NCI-H2227 treated with DMSO at 0.1 percent for 48 hours (cell line): ENCODE measurements around the gene OTUD6A.

ENCODE experiments used
- DNase-seq: peaks from one replicate; lab custom pipeline; 2025; lab: John Stamatoyannopoulos, UW

Gene OTUD6A

GRCh38 chrX:70062076-70062475, at the start of gene OTUD6A:
Gene OTUD6A, plus strand, starts transcription at chrX:70062457. Its CDS starts 68 bp downstream, at chrX:70062525.
- no peak for DNase-seq

- no peak for DNase-seq
Observed at GRCh38 chrX:70012756-70013155, 49.5 kb upstream of the OTUD6A start.

DNA sequence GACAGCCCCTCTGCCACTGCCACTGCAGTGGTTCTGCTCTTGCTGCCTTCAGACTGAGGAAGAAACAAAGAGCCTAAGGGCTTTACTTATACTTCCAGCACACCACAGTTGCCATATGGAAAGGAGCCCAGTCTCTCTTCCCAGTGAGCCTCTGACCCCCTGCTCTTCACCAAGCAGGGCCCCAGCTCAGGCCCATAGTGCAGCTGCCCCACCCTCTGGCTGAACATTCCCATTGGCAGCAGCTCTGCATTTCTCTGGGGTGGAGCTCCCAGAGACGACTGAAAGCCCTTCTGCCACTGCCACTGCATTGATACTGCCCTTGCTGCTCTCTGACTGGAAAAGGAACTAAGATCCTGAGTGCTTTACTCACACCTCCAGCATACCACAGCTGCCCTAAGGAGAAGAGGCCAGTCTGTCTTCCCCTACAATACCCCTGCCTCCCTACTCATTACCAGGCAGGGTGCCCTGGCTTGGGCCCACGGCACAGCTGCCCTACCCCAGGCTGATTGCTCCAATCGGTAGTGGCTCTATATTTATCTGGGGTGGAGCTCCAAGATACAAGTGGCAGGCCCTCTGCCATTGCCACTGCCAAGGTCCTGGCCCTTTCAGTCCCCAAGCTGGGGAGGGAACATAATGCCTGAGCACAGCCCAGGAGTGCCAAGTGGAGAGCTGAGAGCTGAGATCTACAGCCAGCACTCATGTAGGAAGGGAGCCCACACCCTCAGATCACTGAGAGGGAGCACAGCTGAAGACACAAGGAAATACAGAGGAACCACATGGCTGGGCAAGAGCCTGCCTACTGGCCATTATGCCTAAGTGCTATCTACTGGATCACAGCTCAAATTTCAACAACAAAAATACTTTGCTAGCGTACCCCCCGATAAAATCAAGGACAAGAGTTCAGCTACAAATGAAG, 48.5 kb upstream of the OTUD6A start:
- no peak for DNase-seq

DNA sequence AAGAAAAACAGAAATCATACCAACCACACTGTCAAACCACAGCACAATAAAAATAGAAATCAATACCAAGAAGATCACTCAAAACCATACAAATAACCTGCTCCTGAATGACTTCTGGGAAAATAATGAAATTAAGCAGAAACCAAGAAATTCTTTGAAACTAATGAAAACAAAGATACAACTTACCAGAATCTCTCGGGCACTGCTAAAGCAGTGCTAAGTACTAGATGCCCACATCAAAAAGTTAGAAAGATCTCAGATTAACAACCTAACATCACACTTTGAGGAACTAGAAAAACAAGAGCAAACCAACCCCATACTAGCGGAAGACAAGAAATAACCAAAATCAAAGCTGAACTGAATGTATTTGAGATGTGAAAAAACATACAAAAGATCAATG, 45.7 kb upstream of the OTUD6A start:
- DNase-seq = no peak

GRCh38 chrX:70022616-70023015, 39.6 kb upstream of the OTUD6A start:
- DNase-seq = no peak

DNA sequence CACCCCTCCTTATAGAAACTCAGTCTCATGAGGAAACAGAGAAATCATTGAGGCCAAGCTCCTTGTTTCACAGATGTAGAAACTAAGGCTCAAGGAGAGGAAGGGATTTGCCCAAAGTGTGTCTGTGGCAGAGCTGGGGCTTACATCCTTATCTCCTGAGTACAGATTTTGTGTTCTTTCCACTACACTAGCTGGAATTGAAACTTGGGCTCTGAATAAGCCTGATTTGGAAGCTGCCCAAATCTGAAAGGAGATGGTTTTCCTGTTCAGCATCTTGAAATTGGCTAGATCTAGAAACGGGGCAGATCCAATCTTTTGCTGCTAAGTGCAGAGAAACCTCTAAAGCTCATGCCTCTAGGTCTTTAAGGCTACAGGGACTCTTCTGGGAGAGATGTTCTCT, 36.8 kb upstream of the OTUD6A start:
- no peak for DNase-seq

GRCh38 chrX:70026112-70026850, 36.0 kb upstream of the OTUD6A start:
- DNase-seq = no peak

- no peak for DNase-seq
Observed at GRCh38 chrX:70026851-70027200, 35.4 kb upstream of the OTUD6A start.

DNA sequence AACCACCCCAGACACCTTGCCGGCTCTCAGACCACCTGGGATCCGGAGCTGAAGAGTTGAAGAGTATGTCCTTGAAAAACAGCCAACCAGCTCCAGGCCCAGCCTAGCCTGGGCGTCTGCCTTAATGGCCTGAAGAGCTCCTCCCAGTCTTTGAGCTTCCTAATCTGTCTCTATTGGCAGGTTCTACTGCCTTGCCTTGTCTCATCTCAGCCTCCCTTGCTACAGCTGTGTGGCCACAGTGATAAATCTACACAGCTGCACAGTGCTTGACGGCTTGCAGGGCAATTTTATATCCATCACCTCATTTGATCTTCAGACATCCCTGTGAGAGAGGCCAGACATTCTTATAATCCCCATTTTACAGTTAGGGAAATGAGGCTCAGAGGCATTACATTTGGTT, 32.4 kb upstream of the OTUD6A start:
- DNase-seq = no peak

DNA sequence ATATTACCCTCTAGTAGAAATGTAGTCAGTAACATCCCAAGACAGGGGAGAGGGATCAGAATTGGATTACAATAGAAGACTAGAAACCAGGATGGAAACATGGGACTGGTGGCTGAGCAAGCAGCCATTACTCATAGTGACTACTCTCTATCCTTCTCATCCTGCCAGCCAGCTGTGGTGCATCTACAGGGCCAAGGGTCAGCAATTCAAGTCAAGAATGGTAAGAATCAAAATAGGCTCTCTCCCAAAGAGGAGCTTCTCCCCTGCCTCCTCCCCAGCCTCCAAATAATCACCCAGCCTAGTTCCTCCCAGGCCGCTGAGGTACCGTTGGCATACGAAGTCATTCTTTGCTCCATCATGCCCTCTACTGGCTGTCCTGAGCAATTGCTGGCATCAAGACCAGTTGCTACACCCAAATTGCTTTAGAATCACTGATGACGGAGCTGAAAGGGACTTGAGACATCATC, 31.9 kb upstream of the OTUD6A start:
- peak; percentile 28 for DNase-seq

GRCh38 chrX:70032792-70033191, 29.5 kb upstream of the OTUD6A start:
- DNase-seq = no peak

DNA sequence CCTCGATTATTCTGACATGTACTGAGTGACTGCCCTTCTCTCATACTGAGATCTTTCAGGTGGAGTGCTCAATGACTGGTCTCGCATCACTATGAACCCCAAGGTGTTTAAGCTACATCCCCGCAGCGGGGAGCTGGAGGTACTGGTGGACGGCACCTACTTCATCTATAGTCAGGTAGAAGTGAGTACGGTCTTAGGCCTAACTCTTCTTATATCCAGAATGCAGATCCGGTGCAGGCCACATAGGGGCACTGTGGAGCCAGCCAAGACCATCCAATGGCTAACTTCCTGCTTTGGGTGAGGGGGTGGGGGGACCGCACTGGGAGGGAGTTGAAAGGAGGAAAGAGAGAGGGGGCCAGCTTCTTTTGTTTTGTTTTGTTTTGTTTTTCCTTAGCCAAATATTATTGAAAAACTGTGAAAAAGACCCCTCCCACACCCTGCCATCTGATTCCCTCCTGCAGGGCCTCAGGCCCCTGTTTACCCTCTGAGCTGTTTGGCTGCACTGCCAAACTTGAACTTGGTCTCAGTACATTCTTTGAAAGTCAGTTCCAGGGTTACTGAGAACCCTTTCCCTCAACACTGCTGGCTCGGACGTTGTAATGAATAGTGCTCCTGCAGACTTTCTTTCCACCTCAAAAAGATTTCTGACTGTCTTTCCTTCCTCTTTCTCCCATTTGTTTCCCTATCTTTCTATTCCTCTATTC, 28.8 kb upstream of the OTUD6A start:
- DNase-seq = no peak

DNA sequence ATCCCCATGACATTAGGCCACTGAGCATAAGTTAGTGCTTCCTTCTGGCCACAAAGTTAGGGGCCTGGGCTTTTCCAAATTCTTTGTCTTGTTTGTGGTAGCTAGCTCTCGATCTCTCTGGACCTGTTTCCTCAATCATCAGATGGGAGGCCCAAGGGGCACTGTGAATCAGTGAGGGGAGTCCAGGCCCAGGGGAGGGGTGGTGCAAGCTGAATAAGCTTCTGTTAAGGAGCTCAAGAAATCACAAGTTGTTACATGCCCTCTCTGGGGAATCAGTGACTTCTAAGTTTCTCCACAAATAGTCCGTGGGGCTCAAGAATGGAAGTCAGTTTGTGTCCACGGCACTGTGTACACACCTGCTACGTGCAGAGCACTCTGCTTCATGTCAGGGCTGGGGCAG, 27.6 kb upstream of the OTUD6A start:
- DNase-seq = no peak

- no peak for DNase-seq
Observed at GRCh38 chrX:70038515-70038914, 23.7 kb upstream of the OTUD6A start.

- no peak for DNase-seq
Observed at GRCh38 chrX:70038951-70039350, 23.3 kb upstream of the OTUD6A start.

- no peak for DNase-seq
Observed at GRCh38 chrX:70039758-70040157, 22.5 kb upstream of the OTUD6A start.

GRCh38 chrX:70041993-70042392, 20.3 kb upstream of the OTUD6A start:
- no peak for DNase-seq

- DNase-seq = no peak
Observed at GRCh38 chrX:70042399-70043371, 19.6 kb upstream of the OTUD6A start.

DNA sequence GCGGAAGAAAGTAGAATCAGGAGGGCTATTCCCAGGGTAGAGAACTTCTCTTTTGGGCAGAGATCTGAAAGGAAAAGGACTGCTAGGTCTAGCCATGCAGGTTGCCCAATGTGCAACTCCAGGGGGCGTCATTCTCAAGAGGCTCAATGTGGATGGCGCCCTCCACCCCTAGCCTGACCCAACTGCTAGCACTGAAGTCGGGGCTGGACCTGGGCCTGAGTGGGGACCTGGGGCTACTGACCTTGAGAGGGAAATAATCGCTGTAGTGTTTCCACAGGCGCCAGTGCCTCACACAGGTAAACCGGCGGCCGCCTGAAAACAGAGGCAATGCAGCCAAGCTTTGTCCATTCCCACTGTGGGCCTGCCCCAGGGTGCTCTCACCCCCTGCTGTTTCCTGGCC, 18.6 kb upstream of the OTUD6A start:
- DNase-seq = no peak

DNA sequence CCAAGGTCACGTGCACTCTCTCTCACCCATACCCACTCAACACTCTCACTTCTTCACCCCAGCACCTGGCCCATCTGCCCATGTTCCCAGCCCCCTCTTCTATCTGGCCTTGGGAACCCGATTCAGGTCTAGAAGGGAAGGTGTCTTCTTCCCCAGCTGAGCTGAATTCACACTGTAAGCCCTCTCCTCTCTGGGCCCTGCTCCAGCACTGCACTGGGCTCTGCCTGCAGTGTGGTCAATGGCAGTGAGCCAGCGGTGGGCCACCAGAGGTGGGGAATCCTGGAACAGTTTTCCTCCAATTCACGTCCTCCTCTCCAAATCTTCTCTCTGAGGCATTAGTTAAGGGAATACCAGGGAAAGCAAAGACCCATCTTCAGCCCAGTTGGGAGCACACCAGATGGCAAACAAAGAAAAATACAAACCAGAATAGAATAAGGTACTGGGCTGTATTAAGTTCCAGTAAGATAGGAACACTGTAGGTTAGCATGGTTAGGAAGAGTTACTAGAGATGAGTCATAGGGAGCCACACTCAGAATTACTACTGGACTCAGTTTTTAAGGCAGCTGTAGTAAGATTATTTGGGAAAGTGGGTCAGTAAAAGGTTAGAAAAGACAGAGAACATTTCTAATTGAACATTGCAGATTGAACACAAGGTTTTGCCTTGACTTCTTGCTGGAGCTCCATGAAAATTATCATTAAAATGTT, 17.6 kb upstream of the OTUD6A start:
- no peak for DNase-seq

- no peak for DNase-seq
Observed at GRCh38 chrX:70046978-70047377, 15.3 kb upstream of the OTUD6A start.
